ENCODE data around the gene TNS3.

The TNS3 gene

GRCh38 chr7:47538846-47539311 lies 43.0 kb downstream of the TNS3 start:
- no peak overlapping the region for H3K27ac Mint-ChIP-seq
- H3K4me1 Mint-ChIP-seq (ENCODE audit: low read depth) = no peaks in the 10 kb centered on the region
- peaks cover 15% of the 10 kb centered on the region for H3K27me3 Mint-ChIP-seq (ENCODE audit: low read depth)
- H3K9me3 Mint-ChIP-seq = no peaks in the 10 kb centered on the region
- H3K36me3 Mint-ChIP-seq (ENCODE audit: low read depth) = no peaks in the 10 kb centered on the region
- no peak overlapping the region for H3K4me3 Mint-ChIP-seq

- Mint-ChIP-seq H3K36me3 (ENCODE audit: low read depth) (no peaks in the 10 kb centered on the region), H3K27me3 (ENCODE audit: low read depth) (peaks cover 15% of the 10 kb centered on the region), H3K4me1 (ENCODE audit: low read depth) (no peaks in the 10 kb centered on the region), H3K9me3 (no peaks in the 10 kb centered on the region), H3K27ac (no peak overlapping the region), H3K4me3 (no peak overlapping the region)
Measured at GRCh38 chr7:47537716-47538675, 43.9 kb downstream of the TNS3 start.

DNA sequence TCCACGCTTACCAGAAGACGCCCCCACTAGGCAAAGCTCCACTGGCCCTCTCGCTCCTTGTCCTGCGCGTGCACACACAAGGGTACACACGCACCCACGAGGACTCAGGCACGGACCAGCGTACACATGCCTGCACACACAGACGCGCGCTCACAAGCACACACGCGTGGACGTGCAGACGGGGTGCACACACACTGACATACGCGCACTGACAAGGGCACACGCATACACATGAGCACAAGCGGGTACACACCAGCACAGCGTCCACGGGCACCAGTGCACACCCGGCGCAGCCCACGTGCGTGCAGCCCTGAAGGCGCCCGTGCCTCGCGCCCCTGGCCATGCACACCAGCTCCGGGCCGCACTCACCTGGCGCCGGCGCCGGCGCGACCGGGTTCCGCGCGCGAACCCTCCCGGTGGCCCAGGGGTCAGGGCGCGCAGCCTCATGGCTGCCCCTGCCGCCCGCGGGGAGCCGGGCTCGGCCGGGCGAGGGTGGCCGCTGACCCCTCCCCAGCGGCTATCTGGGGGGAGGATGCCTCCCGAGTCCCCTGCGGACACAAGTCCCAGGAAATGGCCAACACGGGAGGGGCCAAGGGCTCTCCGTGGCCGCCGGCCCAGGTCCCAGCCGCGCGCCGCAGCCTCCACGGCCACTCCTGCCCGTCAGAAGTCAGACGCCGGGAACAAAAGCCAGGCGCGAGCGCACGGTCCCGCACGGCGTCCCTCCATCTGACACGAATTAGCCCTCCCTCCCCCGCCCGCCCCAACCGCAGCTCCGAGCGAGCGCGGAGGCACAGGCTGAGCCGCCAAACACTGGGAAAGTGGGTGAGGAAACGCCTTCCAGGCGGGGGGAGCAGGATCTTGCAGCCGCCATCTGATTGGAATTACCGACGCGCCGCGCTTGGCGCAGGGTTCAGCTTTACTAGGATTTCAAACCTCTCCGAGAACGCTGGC lies 45.0 kb downstream of the TNS3 start:
- no peaks in the 10 kb centered on the region for H3K9me3 Mint-ChIP-seq

GRCh38 chr7:47535704-47536628 lies 45.9 kb downstream of the TNS3 start:
- Mint-ChIP-seq H3K27ac (no peak overlapping the region), H3K36me3 (ENCODE audit: low read depth) (no peaks in the 10 kb centered on the region), H3K4me3 (no peak overlapping the region), H3K4me1 (ENCODE audit: low read depth) (no peaks in the 10 kb centered on the region), H3K9me3 (no peaks in the 10 kb centered on the region), H3K27me3 (ENCODE audit: low read depth) (peaks cover 15% of the 10 kb centered on the region)

More for the DNA sequence above, 45.0 kb downstream of the TNS3 start:
- H3K27me3 Mint-ChIP-seq (ENCODE audit: low read depth) = peaks cover 15% of the 10 kb centered on the region
- no peak overlapping the region for H3K27ac Mint-ChIP-seq
- H3K4me3 Mint-ChIP-seq = no peak overlapping the region
- no peaks in the 10 kb centered on the region for H3K4me1 Mint-ChIP-seq (ENCODE audit: low read depth)
- H3K36me3 Mint-ChIP-seq (ENCODE audit: low read depth) = no peaks in the 10 kb centered on the region

- H3K27me3 Mint-ChIP-seq (ENCODE audit: low read depth) = peaks cover 15% of the 10 kb centered on the region
- H3K9me3 Mint-ChIP-seq = no peaks in the 10 kb centered on the region
- H3K27ac Mint-ChIP-seq = no peak overlapping the region
- H3K36me3 Mint-ChIP-seq (ENCODE audit: low read depth) = no peaks in the 10 kb centered on the region
- H3K4me1 Mint-ChIP-seq (ENCODE audit: low read depth) = no peaks in the 10 kb centered on the region
- no peak overlapping the region for H3K4me3 Mint-ChIP-seq
Measured at GRCh38 chr7:47535035-47535703, 46.7 kb downstream of the TNS3 start.

DNA sequence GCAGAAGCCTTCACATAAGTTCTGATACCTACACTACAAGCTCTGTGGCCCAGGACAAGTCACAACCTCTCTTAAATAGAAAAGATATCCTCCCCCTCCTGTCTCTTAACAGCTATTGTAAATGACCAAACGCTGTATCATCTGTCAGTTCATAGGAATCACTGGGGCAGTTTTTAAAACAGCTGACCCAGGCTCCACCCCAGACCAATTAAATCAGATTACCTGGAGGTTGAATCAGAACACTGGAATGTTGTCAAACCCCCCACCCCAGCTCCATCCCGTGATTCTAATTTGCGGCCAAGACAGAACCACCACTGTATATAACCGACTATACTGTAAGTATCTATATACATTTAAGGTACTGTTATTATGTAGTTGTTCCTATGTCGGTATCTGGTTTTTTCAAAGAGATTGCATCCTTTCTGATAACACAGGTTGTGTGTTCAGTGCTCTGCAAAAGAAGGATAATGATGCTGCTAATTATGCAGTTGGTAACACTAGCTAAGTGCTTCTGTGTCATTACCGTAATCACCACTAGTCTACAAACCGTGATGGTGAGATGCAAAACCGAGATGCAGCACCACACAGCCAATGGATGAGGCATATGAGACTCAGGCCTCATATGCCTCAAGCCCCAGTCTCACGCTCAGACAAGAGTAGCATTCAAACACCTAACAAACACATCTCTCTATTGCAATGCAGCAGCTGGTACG lies 47.4 kb downstream of the TNS3 start:
- H3K9me3 Mint-ChIP-seq = no peaks in the 10 kb centered on the region
- H3K4me3 Mint-ChIP-seq = no peak overlapping the region
- peaks cover 15% of the 10 kb centered on the region for H3K27me3 Mint-ChIP-seq (ENCODE audit: low read depth)
- H3K27ac Mint-ChIP-seq = no peak overlapping the region
- no peaks in the 10 kb centered on the region for H3K36me3 Mint-ChIP-seq (ENCODE audit: low read depth)
- no peaks in the 10 kb centered on the region for H3K4me1 Mint-ChIP-seq (ENCODE audit: low read depth)

GRCh38 chr7:47531584-47532492 lies 50.1 kb downstream of the TNS3 start:
- H3K27ac Mint-ChIP-seq = no peak overlapping the region
- H3K4me1 Mint-ChIP-seq (ENCODE audit: low read depth) = no peaks in the 10 kb centered on the region

GRCh38 chr7:47529826-47530555 lies 51.9 kb downstream of the TNS3 start:
- H3K27me3 Mint-ChIP-seq (ENCODE audit: low read depth) = no peaks in the 10 kb centered on the region
- H3K4me1 Mint-ChIP-seq (ENCODE audit: low read depth) = no peaks in the 10 kb centered on the region

More at GRCh38 chr7:47531584-47532492, 50.1 kb downstream of the TNS3 start:
- Mint-ChIP-seq H3K27me3 (ENCODE audit: low read depth) (peaks cover 5% of the 10 kb centered on the region), H3K9me3 (no peaks in the 10 kb centered on the region), H3K4me3 (no peak overlapping the region), H3K36me3 (ENCODE audit: low read depth) (no peaks in the 10 kb centered on the region)

GRCh38 chr7:47529405-47529804 lies 52.5 kb downstream of the TNS3 start:
- no peaks in the 10 kb centered on the region for H3K27me3 Mint-ChIP-seq (ENCODE audit: low read depth)
- H3K4me1 Mint-ChIP-seq (ENCODE audit: low read depth) = no peaks in the 10 kb centered on the region
- H3K27ac Mint-ChIP-seq = no peak overlapping the region
- H3K9me3 Mint-ChIP-seq = no peaks in the 10 kb centered on the region
- H3K36me3 Mint-ChIP-seq (ENCODE audit: low read depth) = no peaks in the 10 kb centered on the region
- no peak overlapping the region for H3K4me3 Mint-ChIP-seq

More at GRCh38 chr7:47529826-47530555, 51.9 kb downstream of the TNS3 start:
- Mint-ChIP-seq H3K4me3 (no peak overlapping the region), H3K27ac (no peak overlapping the region), H3K36me3 (ENCODE audit: low read depth) (no peaks in the 10 kb centered on the region), H3K9me3 (no peaks in the 10 kb centered on the region)

- H3K36me3 Mint-ChIP-seq (ENCODE audit: low read depth) = no peaks in the 10 kb centered on the region
- no peaks in the 10 kb centered on the region for H3K27me3 Mint-ChIP-seq (ENCODE audit: low read depth)
- H3K27ac Mint-ChIP-seq = no peak overlapping the region
- H3K4me3 Mint-ChIP-seq = no peak overlapping the region
- H3K9me3 Mint-ChIP-seq = no peaks in the 10 kb centered on the region
- no peaks in the 10 kb centered on the region for H3K4me1 Mint-ChIP-seq (ENCODE audit: low read depth)
Measured at GRCh38 chr7:47528471-47528870, 53.4 kb downstream of the TNS3 start.

GRCh38 chr7:47526466-47526865 lies 55.4 kb downstream of the TNS3 start:
- Mint-ChIP-seq H3K27me3 (ENCODE audit: low read depth) (no peaks in the 10 kb centered on the region), H3K9me3 (no peaks in the 10 kb centered on the region), H3K36me3 (ENCODE audit: low read depth) (no peaks in the 10 kb centered on the region), H3K4me3 (no peak overlapping the region), H3K4me1 (ENCODE audit: low read depth) (no peaks in the 10 kb centered on the region), H3K27ac (no peak overlapping the region)

All from T-helper 1 cell treated with Interleukin-12 subunit alpha and Interleukin-12 subunit beta and Interleukin-4 antibody, amounts not matched to agents 30 μg/mL and 1 μg/mL, for 36 hours (primary cell).